GM19238 (cell line): ENCODE results near the gene ISOC1.

Source experiments
- DNase-seq: peaks from one replicate; pipeline ENCODE4 v3.0.0; 2011; ENCODE audit warnings: low spot score; ENCODE audit not compliant: insufficient read length

ISOC1 gene

DNA sequence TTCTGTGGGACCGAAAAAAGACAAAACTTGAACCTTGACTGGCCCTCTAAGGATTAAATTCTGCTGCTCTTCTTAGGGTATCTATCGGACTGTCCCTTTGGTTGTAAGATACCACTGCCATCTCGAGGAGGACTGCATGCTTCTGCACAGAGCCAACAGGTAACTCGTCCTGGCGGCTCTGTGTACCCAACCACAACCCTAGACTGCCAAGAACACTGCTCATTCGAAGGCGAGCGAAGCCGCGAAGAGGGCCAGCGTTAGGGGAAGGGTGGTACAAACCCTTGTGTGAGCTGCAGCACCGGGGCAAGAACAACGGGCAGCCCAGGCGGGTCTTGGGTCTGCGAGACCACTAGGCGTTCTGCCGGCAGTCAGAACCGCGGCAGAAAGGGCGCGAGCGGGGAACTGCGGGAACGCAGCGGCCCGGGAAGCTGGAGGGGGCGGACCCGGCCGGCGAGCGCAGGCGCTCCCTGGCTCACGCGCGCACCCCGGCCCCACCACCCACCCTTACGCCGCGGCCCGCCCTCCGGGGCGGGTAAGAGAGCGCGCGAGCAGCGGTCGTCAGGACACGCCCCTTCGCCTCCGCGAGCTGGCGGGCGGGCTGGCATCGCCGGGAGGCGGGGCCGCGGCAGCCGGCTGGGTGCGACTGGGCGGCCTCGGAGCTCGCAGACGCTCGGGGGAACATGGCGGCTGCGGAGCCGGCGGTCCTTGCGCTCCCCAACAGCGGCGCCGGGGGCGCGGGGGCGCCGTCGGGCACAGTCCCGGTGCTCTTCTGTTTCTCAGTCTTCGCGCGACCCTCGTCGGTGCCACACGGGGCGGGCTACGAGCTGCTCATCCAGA is at the start of gene ISOC1:
Gene ISOC1, plus strand, starts transcription at position 663 of the 837 bp plus-strand sequence. Its CDS starts 18 bp downstream, at position 681.
- DNase-seq: peak; percentile 75

DNA sequence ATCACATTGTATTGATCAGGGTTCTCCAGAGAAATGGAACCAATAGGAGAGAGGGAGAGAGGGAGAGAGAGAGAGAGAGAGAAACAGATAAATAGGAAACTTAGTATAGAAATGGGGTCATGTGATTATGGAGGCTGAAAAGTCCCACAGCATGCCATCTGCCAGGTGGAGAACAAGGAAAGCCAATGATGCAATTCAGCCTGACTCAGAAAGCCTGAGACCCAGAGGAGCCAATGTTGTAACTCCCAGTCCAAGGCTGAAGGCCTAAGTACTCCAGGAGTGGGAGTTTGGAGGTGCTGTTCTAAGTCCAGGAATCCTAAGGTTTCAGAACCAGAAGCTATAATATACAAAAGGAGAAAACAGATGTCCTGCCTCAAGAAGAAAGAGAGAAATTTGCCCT is 48.4 kb upstream of the ISOC1 start:
- DNase-seq: no peak

DNA sequence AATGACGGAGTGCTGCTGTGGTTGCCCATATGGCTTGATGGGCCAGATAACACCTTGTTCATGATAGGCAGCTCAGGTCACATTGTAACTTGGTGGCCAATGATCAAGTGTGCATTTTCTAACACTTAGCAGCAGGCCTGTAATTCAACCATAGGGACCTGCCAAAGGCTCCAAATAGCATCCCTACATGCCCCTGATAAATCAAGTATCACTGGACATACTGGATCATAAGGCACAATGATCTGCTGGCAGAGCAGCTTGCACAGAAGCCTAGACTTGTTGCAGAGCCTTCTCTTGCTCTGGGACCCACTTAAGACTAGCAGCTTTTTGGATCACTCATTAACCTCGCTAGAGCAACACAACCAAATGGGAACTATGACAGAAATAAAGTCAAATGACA is 46.0 kb upstream of the ISOC1 start:
- DNase-seq: no peak

DNA sequence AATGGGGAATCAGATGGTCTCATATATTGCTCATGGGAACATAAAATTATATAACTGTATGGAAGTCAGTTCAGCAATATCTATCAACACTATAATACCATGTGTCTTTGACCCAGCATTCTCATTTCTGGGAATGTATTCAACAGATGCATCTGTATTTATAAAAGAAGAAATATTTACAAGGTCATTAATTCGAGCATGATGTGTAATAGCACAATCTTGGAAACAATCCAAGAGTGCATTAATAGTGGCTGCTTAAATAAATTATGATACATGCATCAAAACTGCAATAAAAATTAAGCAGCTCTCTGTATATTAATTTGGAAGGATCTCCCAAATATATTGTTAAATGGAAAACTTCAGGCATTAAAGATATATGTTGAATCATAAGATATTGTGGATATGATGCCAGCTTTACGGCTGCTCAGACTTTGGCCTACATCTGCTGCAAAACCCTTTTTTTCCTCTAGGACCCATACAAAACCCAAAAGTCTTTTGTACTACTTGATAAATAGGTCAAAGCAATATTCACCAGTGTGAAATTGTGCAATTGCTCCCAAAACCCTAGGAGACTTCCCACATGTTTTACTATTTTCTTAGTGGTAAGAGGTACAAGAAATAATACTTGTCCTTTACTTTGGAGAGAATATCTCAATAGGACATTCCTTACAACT is 45.3 kb upstream of the ISOC1 start:
- DNase-seq: no peak

DNA sequence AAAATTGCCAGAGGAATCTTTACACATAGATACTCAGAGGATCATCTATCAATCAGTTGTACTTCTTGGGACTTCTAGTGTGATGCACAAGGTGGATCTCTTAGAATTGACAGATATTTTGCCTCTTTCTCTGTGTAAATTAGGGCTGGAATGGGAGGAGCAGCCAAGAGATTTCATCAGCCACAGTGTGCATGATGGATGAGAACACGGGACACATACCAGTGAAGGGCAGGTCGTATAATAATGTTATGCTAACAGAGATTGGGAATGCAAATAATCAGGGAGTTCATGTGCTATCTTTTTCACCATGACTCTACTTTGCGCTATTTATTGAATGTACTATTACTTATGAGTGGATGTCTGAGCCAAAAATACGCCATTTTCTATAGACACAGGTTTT is 43.3 kb upstream of the ISOC1 start:
- no peak for DNase-seq

DNA sequence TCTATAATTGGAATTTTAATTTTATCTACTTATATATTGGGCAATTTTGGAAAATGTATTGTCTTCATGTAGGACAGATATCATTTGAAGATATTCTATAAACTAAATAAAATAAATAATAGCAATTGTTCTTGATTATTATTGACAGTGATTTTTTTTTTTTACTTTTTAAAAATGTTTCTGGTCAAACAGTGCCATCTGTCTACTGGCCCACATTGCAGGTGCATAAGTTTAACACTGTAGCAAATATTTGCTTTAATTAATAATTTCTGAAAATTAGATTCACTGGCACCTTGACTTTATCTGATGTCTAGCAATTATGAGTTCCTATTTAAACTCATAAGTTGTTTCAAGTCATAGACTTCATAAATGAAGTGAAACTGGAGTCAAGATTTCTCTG is 41.1 kb upstream of the ISOC1 start:
- no peak for DNase-seq

DNA sequence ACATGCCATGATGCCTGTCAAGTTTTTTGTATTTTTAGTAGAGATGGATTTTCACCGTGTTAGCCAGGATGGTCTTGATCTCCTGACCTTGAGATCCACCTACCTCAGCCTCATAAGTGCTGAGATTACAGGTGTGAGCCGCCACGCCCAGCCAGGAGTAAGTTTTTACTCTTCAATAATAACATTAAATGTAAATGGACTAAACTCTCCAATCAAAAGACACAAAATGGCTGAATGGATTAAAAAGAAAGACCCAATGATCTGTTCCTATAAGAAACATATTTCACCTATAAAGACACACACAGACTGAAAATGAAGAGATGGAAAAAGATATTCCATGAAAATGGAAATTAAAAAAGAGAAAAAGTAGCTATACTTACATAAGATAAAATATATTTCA is 37.2 kb upstream of the ISOC1 start:
- no peak for DNase-seq

DNA sequence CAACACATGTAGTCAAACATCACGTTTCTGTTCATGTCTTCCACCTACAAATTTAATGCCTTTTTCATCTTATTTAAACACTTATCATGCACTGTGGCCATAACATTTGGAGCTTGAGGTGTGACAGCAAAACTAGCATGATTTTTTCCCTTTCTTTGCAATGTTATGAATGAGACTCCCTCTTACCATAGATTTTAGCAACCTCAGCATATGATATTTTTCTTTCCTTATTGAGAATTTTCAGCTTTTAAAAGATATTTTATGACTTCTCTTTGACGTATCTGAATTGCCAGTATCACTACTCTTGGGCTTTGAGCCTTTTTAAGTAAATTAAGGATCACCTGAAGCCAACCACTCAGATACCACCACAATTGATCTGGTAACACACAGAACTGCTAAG is 32.7 kb upstream of the ISOC1 start:
- DNase-seq: no peak

DNA sequence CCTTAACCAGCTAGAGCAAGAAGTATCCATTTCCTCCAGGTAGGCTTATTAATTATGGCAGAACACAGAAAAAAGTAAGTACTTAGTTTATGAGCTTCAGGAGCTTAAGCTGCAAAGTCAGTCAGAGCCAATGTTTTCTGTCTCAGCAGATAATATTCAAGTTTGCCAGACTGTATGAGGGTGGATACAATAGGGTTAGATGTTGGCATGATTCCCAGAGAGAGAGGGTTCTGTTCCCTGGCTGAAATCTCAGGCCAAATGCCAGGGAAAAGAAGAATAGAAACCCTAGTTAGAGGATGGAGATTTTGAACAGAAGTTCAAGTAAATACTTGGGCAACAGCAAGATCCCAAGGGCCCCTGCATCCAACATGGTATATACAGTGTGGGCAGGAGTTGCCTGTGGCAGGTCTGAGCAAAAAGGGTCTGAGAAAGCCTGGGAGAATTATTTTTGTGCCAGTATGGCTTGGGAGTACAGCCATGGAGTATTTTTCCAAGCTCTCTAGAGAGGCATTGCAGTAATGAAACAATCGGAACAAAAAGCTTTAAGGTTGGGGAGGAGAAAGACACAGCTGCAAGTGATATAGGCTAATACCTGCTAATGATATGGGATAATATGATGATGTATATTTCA is 31.0 kb upstream of the ISOC1 start:
- DNase-seq: no peak

DNA sequence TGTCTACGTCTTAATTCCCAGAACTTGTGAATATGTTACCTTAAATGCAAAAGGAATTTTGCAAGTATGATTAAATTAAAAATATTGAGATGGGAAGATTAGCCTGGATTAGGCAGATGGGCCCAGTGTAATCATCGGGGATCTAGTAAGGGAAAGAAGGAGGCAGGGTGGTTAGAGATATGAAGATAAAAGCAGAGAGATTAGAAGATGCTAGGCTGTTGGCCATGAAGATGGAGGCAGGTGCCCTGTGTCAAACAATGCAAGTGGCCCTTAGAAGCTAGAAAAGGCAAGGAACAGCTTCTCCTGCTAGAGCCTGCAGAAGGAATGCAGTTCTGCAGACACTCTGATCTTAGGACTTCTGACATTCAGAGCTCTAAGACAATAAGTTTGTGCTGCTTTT is 28.8 kb upstream of the ISOC1 start:
- DNase-seq: no peak

DNA sequence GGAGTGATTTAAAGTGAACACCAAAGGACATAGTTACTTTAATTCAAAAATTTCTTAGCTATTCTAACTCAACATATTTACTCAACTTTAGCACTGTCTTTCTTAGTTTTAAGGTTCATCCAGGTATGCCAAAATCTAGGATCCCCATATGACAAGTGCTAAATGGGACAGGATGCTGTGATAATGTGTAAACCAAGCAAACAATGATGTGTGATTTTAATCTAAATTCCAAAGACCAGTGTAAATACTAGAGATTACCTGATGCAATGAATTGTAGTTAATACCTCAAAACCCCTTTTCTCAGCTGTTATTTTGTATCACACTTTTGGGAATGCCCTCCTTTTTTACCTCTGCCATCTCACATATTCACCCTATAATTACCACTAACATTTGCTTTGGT is 26.8 kb upstream of the ISOC1 start:
- no peak for DNase-seq

DNA sequence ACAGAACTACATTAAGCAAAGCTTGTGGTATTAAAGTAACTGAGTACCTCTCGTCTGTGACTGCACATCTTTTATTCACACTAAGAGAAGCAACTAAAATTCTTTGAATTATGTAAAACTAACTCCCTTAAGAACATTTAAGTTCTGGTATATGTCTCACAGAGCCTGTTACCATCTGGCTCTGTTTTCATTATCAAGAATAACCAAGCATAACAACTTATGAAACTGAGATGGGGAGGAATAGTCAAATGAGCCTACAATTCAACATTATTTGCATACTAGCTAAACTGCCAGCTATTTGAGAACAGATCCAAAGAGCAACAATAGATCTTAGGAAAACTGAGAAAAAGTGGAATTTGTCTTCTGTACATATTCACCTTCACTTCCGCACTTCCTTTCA is 25.3 kb upstream of the ISOC1 start:
- no peak for DNase-seq

DNA sequence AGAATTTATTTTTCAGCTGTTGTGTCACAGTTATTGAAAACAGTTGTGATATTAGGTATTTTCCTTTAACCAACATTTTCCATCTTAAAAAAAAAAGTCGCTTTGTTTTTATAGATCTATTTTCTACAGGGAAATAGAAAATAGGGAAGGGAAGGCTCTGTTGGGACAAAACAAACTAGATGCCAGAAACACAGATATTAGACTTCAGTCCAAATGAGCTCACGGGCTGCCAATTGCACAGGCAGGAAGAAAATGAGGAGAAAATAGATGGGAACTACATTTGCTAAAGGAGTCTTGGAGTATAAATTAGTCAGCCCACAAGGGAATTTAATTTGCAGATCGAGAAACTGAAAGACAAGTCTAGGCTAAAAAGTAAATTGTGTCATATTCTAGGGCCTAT is 21.4 kb upstream of the ISOC1 start:
- no peak for DNase-seq

DNA sequence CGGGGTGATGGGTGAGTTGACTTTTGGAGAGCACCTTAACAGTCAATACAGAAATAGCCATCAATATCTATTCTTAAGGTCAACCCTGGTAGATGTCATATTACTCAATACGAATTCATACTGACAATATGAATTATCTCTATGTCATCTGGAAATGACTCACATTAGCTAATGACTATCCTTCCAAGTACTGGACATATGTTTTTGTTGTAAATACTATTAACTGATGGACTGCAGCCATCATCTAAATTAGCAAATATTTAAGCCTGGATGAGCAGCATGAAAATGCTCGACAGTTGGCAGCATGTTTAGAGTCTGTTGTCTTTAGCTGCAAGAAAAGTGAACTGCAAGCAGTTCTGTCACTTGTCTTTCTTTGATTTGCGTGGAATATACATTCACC is 19.6 kb upstream of the ISOC1 start:
- DNase-seq: no peak

DNA sequence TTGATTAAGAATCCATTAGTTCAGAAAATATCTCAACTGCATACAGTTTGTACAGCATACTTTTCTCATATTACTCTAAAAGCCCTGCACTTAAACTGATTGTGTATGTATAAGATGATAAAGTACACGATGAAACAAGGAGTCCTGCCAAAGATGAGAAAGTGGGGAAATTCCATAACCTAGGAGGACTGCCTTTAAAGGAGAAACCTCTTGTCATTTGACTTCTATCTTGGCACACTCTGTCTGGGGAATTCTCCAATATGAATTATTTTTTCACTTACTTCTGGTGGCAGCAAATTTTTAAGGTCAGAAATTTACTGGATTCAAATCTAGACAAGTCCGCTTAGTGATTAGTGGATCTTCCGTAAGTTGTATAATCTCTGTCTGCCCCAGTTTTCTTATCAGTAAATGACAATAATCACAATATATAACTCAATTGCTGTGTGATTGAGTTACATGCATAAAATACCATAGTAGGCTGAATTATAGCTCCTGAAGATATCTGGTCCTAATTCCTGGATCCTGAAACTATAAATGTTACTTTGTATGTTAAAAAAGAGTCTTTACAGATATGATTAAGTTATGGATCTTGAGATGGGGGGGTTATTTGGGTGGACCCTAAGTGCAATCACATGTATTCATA is 17.0 kb upstream of the ISOC1 start:
- no peak for DNase-seq

DNA sequence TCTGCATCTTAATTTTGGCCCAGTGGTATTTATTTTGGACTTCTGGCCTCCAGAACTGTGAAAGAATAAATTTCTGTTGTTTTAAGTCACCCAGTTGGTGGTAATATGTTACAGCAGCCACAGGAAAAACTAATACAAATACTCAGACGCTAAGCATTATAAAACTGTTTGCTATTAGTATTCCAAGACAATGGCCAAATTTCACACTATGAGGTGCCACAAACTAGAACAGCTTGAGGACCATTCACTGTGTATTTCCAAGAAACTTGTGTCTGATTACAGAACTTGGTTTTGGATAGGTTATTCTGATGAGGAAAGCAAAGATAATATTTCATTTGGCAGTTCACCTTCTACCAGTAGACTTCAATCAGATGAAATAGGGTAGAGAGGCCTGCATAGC is 16.3 kb upstream of the ISOC1 start:
- DNase-seq: no peak

DNA sequence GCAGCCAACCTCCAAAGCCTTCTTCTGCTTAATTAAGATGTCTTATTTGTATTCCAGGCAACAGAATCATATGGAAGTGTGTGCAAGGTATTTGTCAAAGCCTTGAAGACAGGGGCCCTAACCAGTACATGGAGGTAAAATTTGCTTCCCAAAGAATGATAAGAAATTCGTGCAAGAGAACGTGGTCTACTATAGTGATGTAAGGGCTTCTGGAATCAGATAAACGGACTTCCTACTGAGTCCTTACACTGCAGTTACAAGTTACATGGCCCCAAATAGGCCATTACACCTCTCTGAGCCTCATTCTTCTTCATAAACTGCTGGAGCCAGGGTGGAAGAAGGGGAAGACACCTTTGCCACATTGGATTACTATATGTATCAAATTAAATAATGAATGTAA is 15.9 kb upstream of the ISOC1 start:
- no peak for DNase-seq

DNA sequence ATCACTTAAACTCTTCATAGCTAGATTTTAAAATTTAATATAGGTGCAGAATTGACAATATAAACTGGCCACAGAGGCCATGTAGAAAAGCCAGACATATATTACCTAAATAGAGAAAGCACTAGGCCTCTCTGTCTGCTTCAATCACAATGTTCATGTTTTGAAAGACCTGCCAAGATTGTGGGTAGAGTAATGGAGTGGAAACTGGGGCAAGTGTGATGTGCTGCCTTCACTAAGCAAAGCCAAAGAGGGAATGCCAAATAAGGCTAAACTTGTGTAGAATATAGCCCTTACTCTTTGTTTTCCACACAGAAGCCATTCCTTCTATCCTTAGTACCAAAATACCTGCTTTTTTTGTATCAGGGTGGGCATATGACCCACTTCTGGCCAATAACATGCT is 15.1 kb upstream of the ISOC1 start:
- DNase-seq: no peak

DNA sequence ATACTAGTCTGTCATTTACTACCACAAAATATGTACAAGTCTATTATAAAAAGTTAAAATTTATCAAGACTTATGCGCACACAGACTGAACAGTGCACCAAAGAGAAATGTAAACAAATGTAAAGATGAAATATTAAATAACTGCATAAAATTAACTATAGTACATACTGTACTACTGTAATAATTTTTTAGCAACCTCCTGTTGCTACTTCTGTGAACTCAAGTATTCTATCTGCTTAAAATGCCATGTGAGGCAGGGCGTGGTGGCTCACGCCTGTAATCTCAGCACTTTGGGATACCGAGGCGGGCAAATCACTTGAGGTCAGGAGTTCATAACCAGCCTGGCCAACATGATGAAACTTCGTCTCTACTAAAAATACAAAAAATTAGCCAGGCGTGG is 13.8 kb upstream of the ISOC1 start:
- no peak for DNase-seq

DNA sequence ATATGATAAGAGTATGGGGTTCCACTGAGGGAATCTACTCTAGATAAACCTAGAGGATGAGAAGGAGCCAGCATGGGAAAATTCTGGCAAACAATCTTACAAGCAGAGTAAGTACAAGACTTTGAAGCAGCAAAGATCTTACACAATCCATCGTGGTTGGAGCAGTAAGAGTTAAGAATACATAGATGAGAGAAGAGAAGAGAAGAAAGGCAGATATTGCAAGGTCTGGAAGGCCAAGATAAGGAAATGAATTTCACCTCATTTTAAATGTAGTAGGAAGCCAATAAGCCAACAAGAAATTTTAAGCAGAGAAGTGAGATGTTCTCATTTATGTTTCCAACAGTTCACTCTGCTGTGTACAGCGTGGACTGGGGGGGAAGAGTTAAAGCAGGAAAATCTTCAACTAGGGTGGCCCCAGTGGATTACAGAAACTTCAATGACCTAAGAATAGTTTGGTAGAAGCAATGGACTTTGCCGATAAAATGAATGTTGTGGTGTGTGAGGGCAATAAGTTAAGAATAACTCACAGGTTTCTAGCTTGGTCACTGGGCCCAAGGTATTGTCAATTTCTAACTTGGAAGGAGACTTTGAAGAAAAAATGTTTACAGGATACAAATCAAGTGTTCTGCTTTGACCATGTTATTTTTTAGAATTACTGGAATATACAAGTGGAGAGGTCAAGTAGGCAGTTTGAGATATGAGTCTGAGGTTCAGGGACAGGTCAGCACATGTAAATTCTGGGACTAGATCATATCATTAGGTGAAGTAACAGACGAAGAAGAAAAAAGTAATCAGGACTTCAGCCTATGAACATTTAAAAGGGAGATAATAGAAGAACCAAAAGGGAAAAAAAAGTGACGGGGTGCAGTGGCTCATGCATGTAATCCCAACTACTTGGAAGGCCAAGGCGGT is 12.1 kb upstream of the ISOC1 start:
- DNase-seq: no peak
